GM12892 (cell line): ENCODE results near the gene SUSD3.

Source experiments
- DNase-seq: peaks from one replicate; pipeline ENCODE4 v3.0.0; 2011; ENCODE audit not compliant: insufficient read length
- FAIRE-seq: peaks from 2 replicates; lab custom pipeline; 2011; peaks lifted over from hg19 to GRCh38; lab: Jason Lieb, UNC
- POLR2A ChIP-seq: IDR thresholded peaks from 2 replicates; pipeline ENCODE4 v1.6.1; 2011; ENCODE audit warnings: low read depth, low read length, control low read depth
- POLR2AphosphoS5 ChIP-seq: IDR thresholded peaks from 2 replicates; pipeline ENCODE4 v1.6.1; 2011; ENCODE audit warnings: low read depth, low read length, control low read depth
- TAF1 ChIP-seq: IDR thresholded peaks from 2 replicates; pipeline ENCODE4 v1.6.1; 2011; ENCODE audit warnings: low read depth, mild to moderate bottlenecking, control low read depth, low read length, borderline replicate concordance

Gene SUSD3

GRCh38 chr9:93128011-93128714, 69.7 kb downstream of the SUSD3 start:
- FAIRE-seq (no peak), DNase-seq (no peak)
- TF ChIP-seq POLR2A (no peak), POLR2AphosphoS5 (no peak), TAF1 (no peak)

GRCh38 chr9:93128715-93129224, 70.3 kb downstream of the SUSD3 start:
- FAIRE-seq, result no peak
- no peak for TF ChIP-seq TAF1
- TF ChIP-seq POLR2A, result no peak
- no peak for TF ChIP-seq POLR2AphosphoS5
- DNase-seq, result no peak

GRCh38 chr9:93129286-93129685, 70.8 kb downstream of the SUSD3 start:
- FAIRE-seq (no peak), DNase-seq (no peak)
- TF ChIP-seq POLR2A (no peak), TAF1 (no peak)

- FAIRE-seq (no peak), DNase-seq (no peak)
- TF ChIP-seq POLR2A (no peak), TAF1 (no peak), POLR2AphosphoS5 (no peak)
These were observed 71.4 kb downstream of the SUSD3 start for GRCh38 chr9:93129691-93130500.

- FAIRE-seq (no peak), DNase-seq (no peak)
- TF ChIP-seq POLR2A, result no peak
These were observed 72.5 kb downstream of the SUSD3 start for GRCh38 chr9:93130861-93131481.

GRCh38 chr9:93131599-93132286, 73.2 kb downstream of the SUSD3 start:
- FAIRE-seq (no peak), DNase-seq (no peak)
- no peak for TF ChIP-seq TAF1
- TF ChIP-seq POLR2AphosphoS5, result no peak
- no peak for TF ChIP-seq POLR2A

GRCh38 chr9:93132287-93132927, 73.9 kb downstream of the SUSD3 start:
- TF ChIP-seq TAF1 (no peak), POLR2AphosphoS5 (no peak), POLR2A (no peak)
- no peak for DNase-seq
- FAIRE-seq, result no peak

GRCh38 chr9:93132946-93133680, 74.6 kb downstream of the SUSD3 start:
- DNase-seq (no peak), FAIRE-seq (no peak)

GRCh38 chr9:93133681-93134014, 75.1 kb downstream of the SUSD3 start:
- DNase-seq (peak; percentile 76), FAIRE-seq (peak; percentile 17)
- TF ChIP-seq POLR2AphosphoS5 (no peak), TAF1 (no peak), POLR2A (no peak)

More at GRCh38 chr9:93132946-93133680, 74.6 kb downstream of the SUSD3 start:
- TF ChIP-seq TAF1 (no peak), POLR2A (no peak), POLR2AphosphoS5 (no peak)
